CD14-positive monocyte (primary cell): ENCODE data around the gene PLG. TPM values are rescaled to one million over a fixed set of nuclear protein-coding genes. Genes with fewer than 3 reads are reported as not detected.

Experiments used
- DNase-seq, 3 donors: peaks; one replicate each; pipeline ENCODE4 v3.0.0-alpha.2; 2011 to 2022
- H2AFZ ChIP-seq: 2 replicates; pipeline ENCODE4 v1.6.0; 2012; ENCODE audit warnings: mild to moderate bottlenecking, low read depth, low read length, inconsistent platforms; ENCODE audit not compliant: insufficient read depth, poor library complexity, severe bottlenecking
- H3K27ac ChIP-seq, 2 donors: 1 replicate in 1 of 2; 2 replicates in 1 of 2; pipeline ENCODE4 v1.5.1; 2012 to 2013; ENCODE audit warnings: low read length in 2 of 2, control low read depth in 1 of 2, inconsistent platforms in 1 of 2, low read depth in 1 of 2, mild to moderate bottlenecking in 1 of 2
- H3K27me3 ChIP-seq, 2 donors: one replicate each; pipeline versions ENCODE4 v1.6.0 to v1.6.1; 2011 to 2013; ENCODE audit warnings: low read length in 2 of 2; ENCODE audit not compliant: control insufficient read depth in 2 of 2, insufficient read depth in 2 of 2
- H3K36me3 ChIP-seq, 2 donors: replicated peaks in 1 of 2; 1 replicate in 1 of 2; 2 replicates in 1 of 2; pipeline versions ENCODE4 v1.5.1 to v1.6.1; 2012 to 2013; ENCODE audit warnings: low read length in 2 of 2, control low read depth in 1 of 2, inconsistent platforms in 1 of 2, mild to moderate bottlenecking in 1 of 2; ENCODE audit not compliant: insufficient read depth in 2 of 2, control insufficient read depth in 1 of 2
- H3K4me1 ChIP-seq, 2 donors: 1 replicate in 1 of 2; 2 replicates in 1 of 2; pipeline versions ENCODE4 v1.5.1 to v1.6.1; 2012 to 2013; ENCODE audit warnings: low read length in 2 of 2, control low read depth in 1 of 2, inconsistent platforms in 1 of 2, mild to moderate bottlenecking in 1 of 2, moderate library complexity in 1 of 2; ENCODE audit not compliant: insufficient read depth in 2 of 2, control insufficient read depth in 1 of 2
- H3K4me2 ChIP-seq: replicated peaks from 2 replicates; pipeline ENCODE3; 2012; ENCODE audit warnings: low read length, moderate library complexity, mild to moderate bottlenecking; ENCODE audit not compliant: poor library complexity, severe bottlenecking; ENCODE audit errors: extremely low read depth
- H3K4me3 ChIP-seq, 3 experiments: fragments of 200-600 bp in 1 of 3; sonication (generic) in 1 of 3; replicated peaks in 1 of 3; 1 replicate in 2 of 3; 2 replicates in 1 of 3; pipeline ENCODE4 v1.5.1; 2011 to 2013; ENCODE audit warnings: low read length in 3 of 3, mild to moderate bottlenecking in 3 of 3, control low read depth in 2 of 3, low read depth in 2 of 3, inconsistent platforms in 1 of 3, moderate library complexity in 1 of 3
- H3K79me2 ChIP-seq: 2 replicates; pipeline ENCODE4 v1.6.0; 2012; ENCODE audit warnings: mild to moderate bottlenecking, control low read depth, inconsistent platforms, low read length, moderate library complexity; ENCODE audit not compliant: insufficient read depth
- H3K9ac ChIP-seq: 2 replicates; pipeline ENCODE4 v1.6.0; 2017; ENCODE audit warnings: low read length, mild to moderate bottlenecking; ENCODE audit not compliant: insufficient read depth, poor library complexity, severe bottlenecking
- H3K9me3 ChIP-seq, 2 donors: replicated peaks in 1 of 2; 1 replicate in 1 of 2; 2 replicates in 1 of 2; pipeline versions ENCODE4 v1.5.1 to v1.6.1; 2012 to 2013; ENCODE audit warnings: low read length in 2 of 2, control low read depth in 1 of 2; ENCODE audit not compliant: control insufficient read depth in 1 of 2, insufficient read depth in 1 of 2
- H4K20me1 ChIP-seq: 2 replicates; pipeline ENCODE4 v1.6.0; 2012; ENCODE audit warnings: mild to moderate bottlenecking, low read length, control low read depth, moderate library complexity; ENCODE audit not compliant: insufficient read depth
- H3K27ac Mint-ChIP-seq, 7 donors: one replicate each; pipeline ENCODE4 v1.8.0; 2020; ENCODE audit warnings: mild to moderate bottlenecking in 7 of 7, mixed read lengths in 7 of 7, moderate library complexity in 6 of 7, inconsistent platforms in 2 of 7
- H3K27me3 Mint-ChIP-seq, 3 donors: one replicate each; pipeline ENCODE4 v1.8.0; 2021 to 2022; ENCODE audit warnings: low read depth in 3 of 3, mild to moderate bottlenecking in 3 of 3, mixed read lengths in 3 of 3, moderate library complexity in 3 of 3, inconsistent platforms in 1 of 3
- H3K36me3 Mint-ChIP-seq, 2 donors: one replicate each; pipeline ENCODE4 v1.8.0; 2020; ENCODE audit warnings: mixed read lengths in 2 of 2, inconsistent platforms in 1 of 2, mild to moderate bottlenecking in 1 of 2
- H3K4me1 Mint-ChIP-seq: one replicate; pipeline ENCODE4 v1.8.0; 2020; ENCODE audit warnings: mild to moderate bottlenecking, mixed read lengths
- H3K4me3 Mint-ChIP-seq, 2 donors: one replicate each; pipeline ENCODE4 v1.8.0; 2020; ENCODE audit warnings: mild to moderate bottlenecking in 2 of 2, mixed read lengths in 2 of 2, moderate library complexity in 1 of 2
- H3K9me3 Mint-ChIP-seq, 7 donors: one replicate each; pipeline ENCODE4 v1.8.0; 2020 to 2022; ENCODE audit warnings: mixed read lengths in 7 of 7, mild to moderate bottlenecking in 6 of 7, moderate library complexity in 6 of 7, inconsistent platforms in 2 of 7
- CTCF ChIP-seq: fragments of 200-600 bp; IDR thresholded peaks from one replicate; pipeline ENCODE4 v1.8.0; 2022; ENCODE audit warnings: antibody characterized with exemption, mild to moderate bottlenecking
- WGBS: methylation state at CpG from one replicate; pipeline ENCODE4 v1.1.5; 2013; ENCODE audit warnings: missing lambda C conversion rate; ENCODE audit not compliant: insufficient coverage; 5-methylcytosine and 5-hydroxymethylcytosine counted together
- intact Hi-C, 2 donors: fragments of 100-400 bp; cut with micrococcal nuclease; formaldehyde crosslinking; loops; one replicate each; pipeline versions ENCODE4 v1.15.0 to v1.15.1; 2023
- polyA plus RNA-seq, 3 donors: library from polyadenylated mRNA; depleted of rRNA in 1 of 3; unstranded in 2 of 3; stranded (reverse) in 1 of 3; fragments of 300-500 nt in 2 of 3; fragments of >200 nt in 1 of 3; fragmentation: Illumina TruSeq in 2 of 3; gene quantifications; 1 replicate in 2 of 3; 2 replicates in 1 of 3; pipeline ENCODE4 v1.2.3, GENCODE V29; 2012 to 2021

PLG gene
- polyA plus RNA-seq, 3 donors: not detected

GRCh38 chr6:160781298-160781697, 79.3 kb downstream of the PLG start:
- no peak overlapping the region for H3K27ac Mint-ChIP-seq
- no peaks in the 10 kb centered on the region for H3K4me1 Mint-ChIP-seq
- TF ChIP-seq CTCF: no peak

GRCh38 chr6:160782228-160782627, 80.2 kb downstream of the PLG start:
- H3K27ac Mint-ChIP-seq: no peak overlapping the region
- peaks cover 0 to 3% (median 2%) of the 10 kb centered on the region in 3 donors for H3K27me3 Mint-ChIP-seq
- no peaks in the 10 kb centered on the region for H3K4me1 Mint-ChIP-seq
- no peaks in the 10 kb centered on the region for H3K36me3 Mint-ChIP-seq
- Histone ChIP-seq H3K9me3 (no peaks in the 10 kb centered on the region), H3K4me2 (no peak overlapping the region), H4K20me1 (no peaks in the 10 kb centered on the region), H3K79me2 (no peaks in the 10 kb centered on the region), H2AFZ (no peak overlapping the region), H3K36me3 (no peaks in the 10 kb centered on the region), H3K27me3 (no peaks in the 10 kb centered on the region), H3K9ac (no peak overlapping the region), H3K4me1 (no peaks in the 10 kb centered on the region), H3K4me3 (no peak overlapping the region), H3K27ac (no peak overlapping the region)
- H3K9me3 Mint-ChIP-seq: peaks cover 2 to 11% (median 7%) of the 10 kb centered on the region in 7 donors
- no peak overlapping the region for H3K4me3 Mint-ChIP-seq
- DNase-seq: no peak
- intact Hi-C loops: no loop called here
- no CpG with 5 or more reads among the region's 1 CpG for WGBS
- no peak for TF ChIP-seq CTCF

More at GRCh38 chr6:160781298-160781697, 79.3 kb downstream of the PLG start:
- intact Hi-C loops: no loop called here
- Mint-ChIP-seq H3K27me3 (peaks cover 0 to 3% (median 2%) of the 10 kb centered on the region in 3 donors), H3K36me3 (no peaks in the 10 kb centered on the region), H3K4me3 (no peak overlapping the region), H3K9me3 (peaks cover 2 to 11% (median 7%) of the 10 kb centered on the region in 7 donors)
- no peak overlapping the region for H3K27ac ChIP-seq
- H3K9me3 ChIP-seq: no peaks in the 10 kb centered on the region
- H3K27me3 ChIP-seq: no peaks in the 10 kb centered on the region
- H2AFZ ChIP-seq: no peak overlapping the region
- no peak overlapping the region for H3K9ac ChIP-seq
- WGBS: 79% methylated on average over 4 of the region's 4 CpGs
- H3K36me3 ChIP-seq: no peaks in the 10 kb centered on the region
- H3K4me3 ChIP-seq: no peak overlapping the region
- no peak overlapping the region for H3K4me2 ChIP-seq
- DNase-seq: no peak
- no peaks in the 10 kb centered on the region for H3K4me1 ChIP-seq
- H4K20me1 ChIP-seq: no peaks in the 10 kb centered on the region
- H3K79me2 ChIP-seq: no peaks in the 10 kb centered on the region
